GM18507 (cell line): ENCODE results near the gene NFYC.
A peak's percentile ranks its signal among the peaks of the same experiment; 100 is the strongest.

Source experiments
- DNase-seq: peaks from one replicate; pipeline ENCODE4 v3.0.0; 2011; ENCODE audit warnings: low read depth; ENCODE audit not compliant: insufficient read length; ENCODE audit errors: extremely low spot score
- FAIRE-seq: peaks from 2 replicates; lab custom pipeline; 2011; peaks lifted over from hg19 to GRCh38; lab: Jason Lieb, UNC

Gene NFYC

DNA sequence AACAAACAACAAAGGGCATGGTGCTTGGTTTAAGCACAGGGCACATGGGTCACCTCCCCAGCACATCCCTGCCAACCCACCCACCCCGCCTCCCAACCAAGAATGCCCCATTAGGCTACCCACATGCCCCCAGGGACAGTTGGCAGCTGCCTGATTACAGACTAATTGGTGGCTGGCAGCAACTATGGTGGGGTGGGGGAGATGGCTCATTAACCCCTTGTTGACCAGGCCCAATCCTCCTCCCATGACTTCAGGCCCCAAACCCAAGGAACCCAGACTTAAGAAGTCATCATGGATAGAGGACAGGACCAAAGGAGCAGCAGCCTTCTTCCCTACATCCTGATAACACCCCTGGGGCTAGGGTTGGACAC, 27.4 kb upstream of the NFYC start:
- DNase-seq, result no peak
- no peak for FAIRE-seq

DNA sequence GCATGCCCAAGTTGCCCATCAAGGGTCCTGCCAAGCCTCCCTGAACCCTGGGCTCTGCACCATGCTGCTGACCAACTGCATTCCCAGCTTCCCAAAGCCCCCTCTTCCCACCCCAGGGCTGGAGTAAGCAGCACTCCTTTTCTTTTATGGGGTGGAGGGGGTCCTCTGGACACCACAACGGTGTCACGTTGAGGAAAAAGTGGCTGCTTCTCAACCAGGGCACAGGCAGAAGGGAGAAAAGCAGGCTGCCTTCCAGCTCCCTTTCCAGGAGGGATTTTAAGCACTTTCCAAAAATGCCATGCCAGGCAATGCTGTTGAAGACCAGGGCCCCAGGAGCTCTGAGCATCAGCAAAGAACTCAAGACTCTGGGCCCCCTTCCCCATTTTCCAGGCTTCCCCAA, 26.7 kb upstream of the NFYC start:
- no peak for FAIRE-seq

DNA sequence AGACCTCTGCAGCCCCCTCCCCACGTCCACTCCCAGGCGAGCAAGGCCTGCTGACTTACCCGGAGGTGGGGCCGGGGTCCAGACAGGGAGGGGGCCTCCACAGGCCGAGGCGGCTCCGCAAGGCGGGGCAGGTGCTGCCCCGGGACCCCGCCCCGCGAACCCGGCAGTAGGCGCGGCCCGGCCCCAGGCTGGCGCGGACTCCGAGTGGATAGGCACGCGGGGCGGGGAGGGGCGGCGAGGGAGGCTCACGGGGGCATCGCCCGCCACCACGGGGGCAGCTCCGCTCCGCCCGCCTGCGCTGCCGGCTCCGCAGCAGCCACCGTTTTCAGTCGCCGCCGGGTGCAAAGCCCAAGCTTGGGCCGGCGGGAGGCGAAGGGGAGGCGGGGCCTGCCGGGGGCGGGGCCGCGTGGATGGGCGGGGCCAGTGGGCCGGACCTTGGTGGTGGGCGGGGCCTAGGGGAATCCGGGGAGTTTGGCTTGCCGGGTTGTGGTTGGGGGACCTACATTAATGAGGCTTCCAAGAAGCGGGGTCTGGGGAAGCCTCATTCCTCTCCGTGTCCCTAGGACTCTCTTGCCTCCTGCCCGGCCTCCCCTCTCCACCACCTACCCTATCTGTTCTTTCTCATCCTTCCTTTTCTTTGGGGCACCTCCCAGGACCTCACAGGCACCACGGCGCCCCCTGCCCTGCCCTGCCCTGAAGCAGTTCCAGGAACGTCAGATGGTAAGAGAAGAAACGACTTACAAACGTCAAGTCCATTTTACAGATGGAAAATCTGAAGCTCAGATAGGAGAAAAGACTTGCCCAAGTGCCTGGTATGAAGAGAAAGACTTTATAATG, 26.0 kb upstream of the NFYC start, which contains the start of gene RIMS3:
TSS of gene RIMS3 (minus strand) at position 348 of the 837 bp plus-strand sequence. CDS start 23,757 bp downstream, outside the sequence.
- peak; percentile 84 for FAIRE-seq

More for the DNA sequence above, 26.7 kb upstream of the NFYC start:
- DNase-seq, result no peak

DNA sequence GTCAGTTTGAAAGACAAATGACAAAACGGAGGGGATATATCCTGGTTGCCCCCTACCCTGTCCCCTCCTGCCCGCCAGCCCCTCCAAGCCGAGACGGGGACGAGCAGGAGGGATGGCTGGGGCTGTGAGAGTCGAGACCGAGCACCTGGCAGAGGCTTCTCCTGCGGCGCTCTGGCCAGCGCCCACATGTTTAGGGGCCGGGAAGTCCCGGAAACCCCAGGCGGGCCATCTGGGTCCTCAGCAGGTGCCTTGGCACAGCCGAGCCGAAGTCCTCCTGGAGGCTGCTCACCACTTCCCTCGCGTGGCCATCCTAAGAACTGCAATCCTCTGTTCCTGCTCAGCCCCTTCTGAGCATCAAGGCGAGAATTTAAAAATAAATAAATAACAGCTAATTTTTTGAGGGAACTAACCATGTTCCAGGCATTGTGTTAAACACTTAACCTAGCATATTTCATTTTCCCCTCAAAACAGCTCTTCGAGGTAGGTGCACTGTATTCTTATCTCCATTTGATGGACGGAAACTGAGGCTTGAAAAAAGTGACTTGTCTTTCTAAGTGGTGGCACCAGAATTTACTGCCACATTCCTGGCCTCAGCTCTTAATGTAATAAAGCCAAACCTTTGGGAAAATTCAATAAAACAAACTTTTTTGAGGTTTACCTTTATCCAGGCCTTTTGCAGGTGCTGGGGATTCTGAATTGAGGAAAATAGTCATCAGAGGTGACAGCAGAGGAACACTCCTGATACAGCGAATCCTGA, 22.6 kb upstream of the NFYC start:
- DNase-seq (peak; percentile 71), FAIRE-seq (peak; percentile 96)

More for the DNA sequence above, 26.0 kb upstream of the NFYC start, which contains the start of gene RIMS3:
- DNase-seq, result peak; percentile 85

DNA sequence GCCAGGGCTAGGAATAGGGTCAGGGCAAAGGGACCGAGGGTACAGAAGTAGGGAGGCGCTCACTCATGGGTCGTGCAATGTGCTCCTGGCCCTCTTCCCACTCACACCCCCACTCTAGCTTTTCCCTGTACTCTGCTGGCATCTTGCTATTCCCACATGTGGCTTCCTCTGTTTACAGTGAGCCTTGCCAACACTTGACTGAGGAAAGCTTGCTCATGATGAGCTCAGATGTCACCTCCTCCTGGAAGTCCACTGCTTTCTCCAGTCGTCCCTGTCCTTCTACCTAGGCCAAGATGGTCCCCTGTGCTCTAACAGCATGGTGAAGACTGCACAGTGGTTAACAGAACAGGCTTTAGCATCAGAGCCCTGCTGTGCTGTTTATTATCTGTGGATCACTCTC, 18.1 kb upstream of the NFYC start:
- DNase-seq (no peak), FAIRE-seq (no peak)

DNA sequence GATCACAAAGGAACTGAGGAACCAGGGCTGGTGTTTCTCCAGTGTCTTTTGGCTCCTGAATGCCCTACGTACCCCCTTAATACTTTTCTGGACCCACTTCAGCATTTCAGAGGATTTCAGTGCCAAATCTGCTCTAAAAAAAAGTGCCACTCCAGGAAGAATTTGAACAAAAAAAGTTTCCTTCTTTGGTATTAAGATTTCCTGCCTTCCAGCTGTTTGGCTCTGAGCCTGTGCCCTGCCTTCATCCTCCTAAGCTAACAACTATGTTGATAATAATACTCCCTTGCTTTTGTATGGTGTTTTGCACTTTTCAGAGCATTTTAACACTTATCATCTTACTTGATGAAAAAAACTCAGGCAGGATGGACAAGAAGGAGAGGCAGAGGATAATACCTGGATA, 15.0 kb upstream of the NFYC start:
- FAIRE-seq, result no peak
- no peak for DNase-seq

DNA sequence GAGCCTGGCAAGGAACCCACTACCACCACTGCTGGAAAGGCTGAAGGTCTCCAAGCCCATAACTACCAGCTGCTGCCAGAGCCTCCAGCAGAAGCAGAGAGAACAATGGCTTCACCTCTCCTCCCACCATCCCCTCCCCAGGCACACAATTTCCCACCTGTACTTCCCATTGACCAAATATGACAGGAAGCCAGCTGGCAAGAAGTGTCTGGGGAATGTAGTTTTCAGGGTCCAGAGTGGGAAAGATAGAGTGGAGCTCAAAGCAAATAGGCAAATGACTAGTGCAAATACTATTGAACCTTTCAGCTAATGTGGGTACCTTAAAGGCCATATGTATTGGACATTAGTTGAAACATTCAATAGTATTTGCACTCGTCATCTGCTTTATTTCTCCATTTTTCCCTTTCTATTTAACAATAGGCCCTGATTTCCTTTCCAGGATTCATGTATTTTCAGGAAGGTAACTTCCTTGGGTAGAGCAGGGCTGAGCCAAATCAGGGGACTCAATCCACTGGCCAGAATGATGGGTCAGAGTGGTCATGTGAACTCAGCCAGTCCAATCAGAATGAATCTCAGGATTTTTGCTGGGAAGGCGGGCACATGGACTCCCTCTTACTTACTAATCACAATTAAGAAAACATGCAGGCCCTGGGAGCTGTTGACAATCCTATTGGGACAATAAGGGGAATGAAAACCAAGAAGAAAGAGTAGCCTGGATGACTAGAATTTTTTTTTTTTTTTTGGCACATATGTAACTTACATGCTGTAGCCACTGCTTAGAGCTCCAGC, 12.1 kb upstream of the NFYC start:
- FAIRE-seq (no peak), DNase-seq (no peak)

DNA sequence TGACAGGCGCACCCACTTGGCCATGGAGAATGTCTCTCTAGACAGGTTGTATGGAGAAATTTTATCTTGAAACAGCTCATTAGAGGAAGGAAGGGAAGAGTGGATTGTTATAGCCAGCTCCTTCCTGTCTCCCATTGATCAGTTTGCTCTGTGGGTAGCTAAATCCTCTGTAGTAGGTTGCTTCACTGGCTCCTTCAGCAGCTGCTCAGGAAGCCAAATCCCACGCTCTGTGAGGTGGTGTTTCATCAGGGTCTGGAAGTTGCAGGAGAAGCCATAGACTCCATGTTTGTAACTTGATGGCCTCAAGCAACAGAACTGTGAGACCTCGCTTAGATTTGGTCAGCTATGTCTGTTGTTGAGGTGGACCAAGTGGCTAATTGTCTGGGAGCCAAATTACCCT, 6.8 kb upstream of the NFYC start:
- DNase-seq, result no peak
- FAIRE-seq, result no peak

DNA sequence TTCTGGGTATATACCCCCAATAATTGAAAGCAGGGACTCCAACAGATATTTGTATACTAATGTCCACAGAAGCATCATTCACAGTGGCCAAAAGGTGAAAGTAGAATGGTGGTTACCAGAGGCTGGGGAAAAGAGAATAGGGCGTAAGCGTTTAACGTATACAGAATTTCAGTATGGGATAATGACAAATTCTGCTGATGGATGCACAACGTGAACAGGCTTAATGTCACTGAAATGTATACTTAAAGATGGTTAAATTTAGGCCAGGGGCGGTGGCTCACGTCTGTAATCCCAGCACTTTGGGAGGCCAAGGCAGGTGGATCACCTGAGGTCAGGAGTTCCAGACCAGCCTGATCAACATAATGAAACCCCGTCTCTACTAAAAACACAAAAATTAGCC, 4.4 kb upstream of the NFYC start:
- DNase-seq, result no peak
- FAIRE-seq, result no peak

DNA sequence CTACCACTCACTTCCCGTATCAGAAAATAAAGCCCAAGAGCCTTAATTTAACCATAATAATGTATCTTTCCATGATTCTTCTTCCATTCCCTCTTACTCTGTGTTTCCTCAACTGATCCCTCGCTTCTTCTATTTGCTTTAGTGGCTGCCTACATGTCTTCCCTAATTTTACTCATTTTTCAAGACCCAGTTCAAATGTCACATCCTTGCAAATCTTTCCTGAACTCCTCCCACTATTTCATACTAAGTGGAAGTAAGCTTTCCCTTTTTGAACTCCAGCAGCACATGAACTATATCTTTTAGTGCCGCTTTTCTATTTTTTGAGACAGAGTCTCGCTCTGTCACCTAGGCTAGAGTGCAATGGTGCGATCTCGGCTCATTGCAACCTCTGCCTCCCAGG, 3.8 kb upstream of the NFYC start:
- FAIRE-seq (no peak), DNase-seq (no peak)

DNA sequence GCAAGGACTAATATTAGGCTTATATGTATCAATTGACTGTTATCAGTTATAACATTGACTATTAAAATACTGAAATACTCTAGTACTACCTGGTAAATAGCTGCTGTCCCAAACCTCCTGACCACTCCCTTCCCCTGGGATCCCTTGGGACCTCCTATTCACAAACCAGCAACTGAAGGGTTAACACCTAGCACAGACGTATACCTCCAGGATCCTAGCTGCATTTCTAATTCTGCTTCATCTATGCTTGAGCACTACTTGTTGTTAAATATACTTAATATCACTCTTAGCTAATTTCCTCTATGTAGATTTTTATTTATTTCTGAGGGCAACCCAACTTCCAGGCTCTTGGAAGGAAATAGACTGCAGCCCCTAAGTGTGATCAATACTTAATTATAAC, 1.8 kb upstream of the NFYC start:
- DNase-seq (no peak), FAIRE-seq (no peak)

DNA sequence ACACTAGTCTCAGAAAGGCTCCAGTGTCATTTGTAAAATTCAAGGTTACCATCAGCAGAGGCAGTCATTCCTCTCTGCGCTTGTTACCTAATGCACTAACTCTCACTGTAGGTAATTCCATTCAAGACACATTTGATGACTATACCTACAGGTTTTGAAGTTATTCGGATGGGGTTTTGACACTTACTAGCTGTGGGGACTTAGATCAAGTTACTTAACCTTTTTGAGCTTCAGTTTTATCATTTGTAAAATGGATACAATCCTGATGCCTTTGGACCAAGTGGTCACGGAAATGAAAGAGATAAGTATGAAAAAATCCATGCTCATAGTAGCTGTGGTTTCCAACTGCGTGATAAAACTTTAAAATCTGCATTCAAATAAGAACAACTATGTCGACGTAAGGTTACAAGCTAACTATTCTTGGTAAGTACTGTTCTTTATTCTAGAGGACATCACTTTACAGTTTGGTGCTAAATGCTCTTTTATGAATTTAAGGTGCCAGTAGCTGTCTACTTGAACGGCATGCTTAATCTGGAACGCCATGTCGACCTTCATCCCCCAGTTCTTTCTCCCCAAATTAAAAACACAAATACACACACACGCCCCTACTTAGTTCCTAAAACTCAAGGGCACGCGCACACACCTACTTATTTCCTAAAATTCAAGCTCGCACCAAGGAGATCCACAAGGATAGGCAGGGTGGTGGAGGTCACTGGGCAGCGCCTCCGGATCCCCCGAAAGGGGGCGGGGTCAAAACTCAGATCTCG, 550 bp upstream of the NFYC start:
- no peak for FAIRE-seq
- DNase-seq, result no peak

DNA sequence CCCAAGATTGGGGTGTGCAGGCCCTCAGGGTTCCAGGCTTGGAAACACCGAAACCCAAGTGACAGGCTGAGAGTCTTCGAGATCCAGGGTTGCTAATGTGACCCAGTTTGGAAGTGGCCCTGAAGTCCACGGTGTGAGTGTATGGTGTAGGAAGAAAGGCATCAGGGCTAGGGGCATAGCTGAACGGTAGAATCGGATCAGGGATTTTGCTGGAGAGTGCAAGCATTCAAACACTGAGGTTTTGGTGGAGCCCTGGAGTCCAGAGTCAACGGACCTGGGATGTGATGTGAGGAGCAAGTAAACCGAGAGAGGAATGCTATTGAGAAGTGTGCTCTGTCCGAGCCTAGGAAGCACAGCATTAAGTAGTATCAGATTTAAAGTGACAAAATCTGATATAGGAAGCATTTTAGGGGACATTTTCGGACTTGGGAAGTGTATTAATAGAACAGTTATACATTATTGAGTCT, 958 bp downstream of the NFYC start:
- FAIRE-seq (no peak), DNase-seq (no peak)

DNA sequence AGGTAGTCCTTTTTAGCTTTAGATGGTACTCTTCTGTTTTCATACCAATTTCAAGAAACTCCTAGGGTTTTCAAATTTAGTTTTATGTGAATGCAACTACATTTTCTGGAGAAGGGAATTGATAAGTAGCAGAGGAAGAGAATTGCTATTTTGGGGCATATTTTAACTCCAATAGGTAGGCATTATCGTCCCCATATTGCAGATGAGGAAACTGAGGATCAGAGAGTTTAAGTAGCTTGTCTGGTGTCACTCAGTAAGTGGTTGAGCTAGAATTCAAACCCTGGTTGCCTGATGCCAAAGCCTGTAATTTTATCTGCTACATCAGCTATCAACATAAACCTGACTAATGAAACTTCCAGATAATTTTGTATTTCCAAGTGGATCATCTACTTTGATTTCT, 1.9 kb downstream of the NFYC start:
- no peak for DNase-seq
- no peak for FAIRE-seq

DNA sequence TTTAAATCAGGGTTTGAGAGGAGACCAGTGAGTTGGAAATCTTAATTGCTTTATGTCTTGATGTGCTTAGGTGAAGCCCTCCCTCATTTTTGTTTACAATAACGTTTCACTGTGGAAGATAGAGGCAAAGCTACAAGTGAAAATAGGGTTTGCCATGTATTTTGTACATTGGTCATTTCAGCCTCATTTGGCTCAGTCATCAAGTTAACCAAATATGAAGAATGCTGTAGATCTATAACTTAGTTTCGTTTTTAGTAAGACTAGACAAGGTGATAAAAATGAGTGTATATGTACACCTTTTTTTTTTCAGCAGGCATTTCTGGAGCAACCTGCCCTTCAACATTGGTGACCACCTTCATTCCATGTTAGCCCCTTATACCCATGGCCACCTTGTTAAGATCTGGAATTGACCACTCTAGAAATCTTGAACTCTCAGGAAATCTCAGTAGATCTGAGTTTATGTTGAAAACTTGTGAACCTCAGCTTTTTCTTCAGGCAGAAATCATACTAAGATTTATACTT, 2.9 kb downstream of the NFYC start:
- DNase-seq (no peak), FAIRE-seq (peak; percentile 76)

DNA sequence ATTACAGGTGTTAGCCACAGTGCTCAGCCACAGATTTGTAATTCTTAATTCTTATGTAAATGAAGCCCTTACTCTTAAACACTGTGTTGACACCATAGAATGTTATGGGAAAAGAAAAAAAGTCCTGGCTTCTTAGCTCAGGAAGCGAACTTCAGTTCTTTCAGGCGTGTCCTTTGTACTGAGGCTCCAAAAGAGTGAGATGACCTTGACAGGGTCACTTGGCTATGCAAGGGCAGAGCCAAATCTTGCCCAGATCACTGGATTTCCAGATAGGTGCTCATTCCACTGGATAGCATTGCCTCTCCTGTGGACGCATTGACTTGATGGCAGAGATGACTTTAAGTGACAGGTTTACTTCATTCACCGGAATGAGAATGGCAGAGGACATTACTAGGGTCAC, 4.8 kb downstream of the NFYC start:
- no peak for DNase-seq
- no peak for FAIRE-seq

DNA sequence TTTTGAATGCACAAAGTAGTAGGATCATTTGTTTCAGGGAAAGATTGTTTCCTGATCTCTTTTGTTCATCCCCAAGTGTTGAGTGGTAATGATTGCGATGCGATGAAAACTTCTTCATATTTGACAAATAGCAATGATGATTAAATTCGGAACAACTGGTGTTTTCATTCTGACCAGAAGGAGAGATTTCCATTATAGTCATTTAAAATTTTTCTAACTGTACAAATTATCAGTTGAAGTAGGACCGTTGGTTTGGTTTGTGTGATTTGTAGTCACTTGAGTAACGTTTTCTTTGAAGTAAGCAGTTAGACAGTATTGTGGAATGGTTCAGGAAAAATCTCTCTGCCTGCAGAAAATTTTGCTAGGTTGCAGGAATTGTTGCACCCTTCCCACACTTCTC, 5.9 kb downstream of the NFYC start:
- FAIRE-seq, result no peak
- DNase-seq, result no peak

DNA sequence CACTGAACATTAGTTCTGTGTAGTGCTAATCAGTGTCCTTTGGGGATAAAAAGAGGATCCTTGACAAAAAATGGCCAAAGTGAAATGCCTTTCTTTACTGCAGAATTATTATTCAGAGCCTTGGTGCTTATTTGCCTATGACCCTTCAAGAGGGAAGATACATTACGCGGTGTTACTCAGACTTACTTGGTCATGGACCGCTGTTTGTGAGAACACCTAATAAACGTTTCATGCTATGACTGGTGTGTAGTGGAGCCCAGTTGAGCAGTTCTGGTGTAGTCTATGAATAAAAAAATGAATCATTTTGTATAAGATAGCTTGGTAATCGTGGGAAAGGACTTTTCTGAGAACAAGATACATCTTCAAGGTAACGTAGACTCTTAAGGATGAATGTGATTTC, 8.3 kb downstream of the NFYC start:
- FAIRE-seq, result peak; percentile 78
- DNase-seq, result no peak

DNA sequence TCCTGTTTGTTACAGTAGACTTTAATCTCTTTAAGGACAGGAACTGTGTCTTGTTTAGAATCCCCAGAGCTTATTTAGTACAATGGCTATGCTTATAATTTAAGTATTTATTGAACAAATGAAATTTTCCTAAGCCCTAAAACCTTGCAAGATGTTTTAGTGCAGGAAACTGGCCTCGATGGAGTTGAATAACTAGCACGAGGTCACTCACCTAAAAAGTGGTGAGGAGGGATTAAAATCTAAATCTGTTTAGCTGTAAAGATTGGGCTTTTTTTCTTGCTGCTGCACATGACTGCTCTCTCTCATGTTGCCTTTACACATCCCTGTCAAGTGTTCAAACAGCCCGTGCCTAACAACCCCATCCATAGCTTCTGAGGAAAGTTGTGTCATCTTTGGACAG, 10.2 kb downstream of the NFYC start:
- FAIRE-seq (peak; percentile 12), DNase-seq (no peak)
